ENCODE data around the gene FERMT3. TPM values are rescaled to one million over a fixed set of nuclear protein-coding genes. Genes with fewer than 3 reads are reported as not detected.

The FERMT3 gene
- total and polyA plus RNA-seq, 4 donors, result 3.4 to 47.2 (median 9.7) TPM

- TF ChIP-seq RXRA (IDR thresholded peaks at IDR 0.05) (no peak), HNF4G (IDR thresholded peaks at IDR 0.05) (no peak), HNF4A (conservative IDR thresholded peaks at IDR 0.05) (no peak), ZBTB33 (IDR thresholded peaks at IDR 0.05) (no peak), FOXA2 (IDR thresholded peaks at IDR 0.05) (no peak), JUND (IDR thresholded peaks at IDR 0.05) (no peak), REST (IDR thresholded peaks at IDR 0.05) (no peak), FOXA1 (IDR thresholded peaks at IDR 0.05) (no peak), TAF1 (conservative IDR thresholded peaks at IDR 0.05) (no peak), MAX (IDR thresholded peaks at IDR 0.05) (no peak), GABPA (IDR thresholded peaks at IDR 0.05 in 1 of 2, conservative IDR thresholded peaks at IDR 0.05 in 1 of 2) (no peak), NR2F2 (IDR thresholded peaks at IDR 0.05) (no peak), RAD21 (IDR thresholded peaks at IDR 0.05) (no peak), YY1 (IDR thresholded peaks at IDR 0.05) (no peak), ATF3 (IDR thresholded peaks at IDR 0.05) (no peak), SP1 (IDR thresholded peaks at IDR 0.05) (no peak), CTCF (IDR thresholded peaks at IDR 0.05; ENCODE audit: low read depth, low read length, missing input control) (no peak), EGR1 (IDR thresholded peaks at IDR 0.05; ENCODE audit: low read depth in 2 of 2) (no peak)
- Histone ChIP-seq H3K9ac (ENCODE audit: low read depth in 1 of 2, low read length in 2 of 2) (no peak overlapping the region), H3K4me1 (ENCODE audit: control insufficient read depth in 4 of 4, insufficient read depth in 4 of 4, low read length in 3 of 4) (peaks cover 15 to 50% (median 32%) of the 10 kb centered on the region in 4 donors), H3K9me3 (ENCODE audit: control insufficient read depth in 4 of 4, low read length in 3 of 4) (no peaks in the 10 kb centered on the region), H3K4me3 (ENCODE audit: low read depth in 1 of 3, low read length in 3 of 3) (no peak overlapping the region), H3K27ac (ENCODE audit: low read depth in 1 of 2, low read length in 2 of 2) (no peak overlapping the region), H3K27me3 (ENCODE audit: control insufficient read depth in 4 of 4, insufficient read depth in 4 of 4, low read length in 3 of 4) (no peaks in the 10 kb centered on the region), H3K36me3 (ENCODE audit: control insufficient read depth in 4 of 4, insufficient read depth in 3 of 4, low read depth in 1 of 4, low read length in 3 of 4) (no peaks in the 10 kb centered on the region)
- WGBS, result 90% methylated on average over 7 of the region's 7 CpGs
- no peak for DNase-seq (ENCODE audit: low spot score)
Measured at GRCh38 chr11:64231546-64231945, 25.0 kb downstream of the FERMT3 start.
